ENCODE data around the gene RPL37A.
A peak's percentile ranks its signal among the peaks of the same experiment; 100 is the strongest.
"Not testable (repeated sequence)": the region's sequence is repeated elsewhere in the genome, so short reads cannot be mapped to it uniquely, and the experiment has no call there.

RPL37A gene

GRCh38 chr2:216507220-216508160 is 8.8 kb downstream of the RPL37A start:
- DNase-seq (ENCODE audit: low read depth, low spot score), result no peak
- H3K27ac ChIP-seq, result no peak overlapping the region

- no peak overlapping the region for H3K27ac ChIP-seq
These were observed 9.6 kb downstream of the RPL37A start for GRCh38 chr2:216508229-216508628.

GRCh38 chr2:216516730-216517350 is 18.2 kb downstream of the RPL37A start:
- DNase-seq (ENCODE audit: low read depth, low spot score), result no peak
- H3K27ac ChIP-seq, result no peak overlapping the region

More at GRCh38 chr2:216508229-216508628, 9.6 kb downstream of the RPL37A start:
- DNase-seq (ENCODE audit: low read depth, low spot score), result no peak

- no peak overlapping the region for H3K27ac ChIP-seq
- no peak for DNase-seq (ENCODE audit: low read depth, low spot score)
These were observed 19.0 kb downstream of the RPL37A start for GRCh38 chr2:216517447-216518225.

- not testable (repeated sequence) for DNase-seq (ENCODE audit: low read depth, low spot score); H3K27ac ChIP-seq
These were observed 20.0 kb downstream of the RPL37A start for GRCh38 chr2:216518566-216519119.

- peak; percentile 22 for DNase-seq (ENCODE audit: low read depth, low spot score)
- H3K27ac ChIP-seq, result no peak overlapping the region
These were observed 20.6 kb downstream of the RPL37A start for GRCh38 chr2:216519154-216519762.

GRCh38 chr2:216520112-216520511 is 21.5 kb downstream of the RPL37A start:
- no peak for DNase-seq (ENCODE audit: low read depth, low spot score)
- H3K27ac ChIP-seq, result no peak overlapping the region

- H3K27ac ChIP-seq, result no peak overlapping the region
- DNase-seq (ENCODE audit: low read depth, low spot score), result no peak
These were observed 24.4 kb downstream of the RPL37A start for GRCh38 chr2:216522892-216523502.

- no peak overlapping the region for H3K27ac ChIP-seq
- no peak for DNase-seq (ENCODE audit: low read depth, low spot score)
These were observed 27.3 kb downstream of the RPL37A start for GRCh38 chr2:216525972-216526371.

- DNase-seq (ENCODE audit: low read depth, low spot score), result no peak
- no peak overlapping the region for H3K27ac ChIP-seq
These were observed 28.3 kb downstream of the RPL37A start for GRCh38 chr2:216526939-216527338.

- DNase-seq (ENCODE audit: low read depth, low spot score), result no peak
- H3K27ac ChIP-seq, result no peak overlapping the region
These were observed 29.0 kb downstream of the RPL37A start for GRCh38 chr2:216527600-216527999.

GRCh38 chr2:216532562-216532961 is 33.9 kb downstream of the RPL37A start:
- H3K27ac ChIP-seq, result peak overlapping the region; percentile 81
- DNase-seq (ENCODE audit: low read depth, low spot score), result no peak

- peak overlapping the region; percentile 81 for H3K27ac ChIP-seq
- no peak for DNase-seq (ENCODE audit: low read depth, low spot score)
These were observed 35.0 kb downstream of the RPL37A start for GRCh38 chr2:216533609-216534008.

GRCh38 chr2:216534809-216535208 is 36.2 kb downstream of the RPL37A start:
- H3K27ac ChIP-seq, result peak overlapping the region; percentile 81

GRCh38 chr2:216535454-216535995 is 36.9 kb downstream of the RPL37A start:
- DNase-seq (ENCODE audit: low read depth, low spot score), result no peak
- peak overlapping the region; percentile 81 for H3K27ac ChIP-seq

More at GRCh38 chr2:216534809-216535208, 36.2 kb downstream of the RPL37A start:
- DNase-seq (ENCODE audit: low read depth, low spot score), result no peak

GRCh38 chr2:216536734-216537210 is 38.1 kb downstream of the RPL37A start:
- H3K27ac ChIP-seq, result no peak overlapping the region
- no peak for DNase-seq (ENCODE audit: low read depth, low spot score)

GRCh38 chr2:216537366-216537765 is 38.7 kb downstream of the RPL37A start:
- DNase-seq (ENCODE audit: low read depth, low spot score), result no peak
- no peak overlapping the region for H3K27ac ChIP-seq

GRCh38 chr2:216538538-216538937 is 39.9 kb downstream of the RPL37A start:
- no peak for DNase-seq (ENCODE audit: low read depth, low spot score)
- H3K27ac ChIP-seq, result no peak overlapping the region

- peak overlapping the region; percentile 67 for H3K27ac ChIP-seq
- DNase-seq (ENCODE audit: low read depth, low spot score), result no peak
These were observed 40.5 kb downstream of the RPL37A start for GRCh38 chr2:216539120-216539519.

Data from epithelial cell of prostate (primary cell).